Esophagus (tissue), 2 donors: ENCODE measurements around the gene VAMP7. TPM values are rescaled to one million over a fixed set of nuclear protein-coding genes. Genes with fewer than 3 reads are reported as not detected.

Experiments
- H3K27ac ChIP-seq, 2 donors: one replicate each; pipeline ENCODE4 v1.5.1; 2013; ENCODE audit warnings: low read depth in 2 of 2, mild to moderate bottlenecking in 2 of 2, inconsistent platforms in 1 of 2, low read length in 1 of 2, moderate library complexity in 1 of 2
- H3K27me3 ChIP-seq, 2 donors: one replicate each; pipeline ENCODE4 v1.6.1; 2013; ENCODE audit warnings: low read length in 2 of 2, control low read depth in 1 of 2, mild to moderate bottlenecking in 1 of 2; ENCODE audit not compliant: insufficient read depth in 2 of 2, control insufficient read depth in 1 of 2
- H3K36me3 ChIP-seq, 2 donors: one replicate each; pipeline ENCODE4 v1.6.1; 2013; ENCODE audit warnings: low read length in 1 of 2; ENCODE audit not compliant: control insufficient read depth in 2 of 2, insufficient read depth in 2 of 2
- H3K4me1 ChIP-seq, 2 donors: one replicate each; pipeline ENCODE4 v1.6.1; 2013; ENCODE audit warnings: low read length in 1 of 2; ENCODE audit not compliant: control insufficient read depth in 2 of 2, insufficient read depth in 2 of 2
- H3K4me3 ChIP-seq, 2 donors: one replicate each; pipeline ENCODE4 v1.5.1; 2013; ENCODE audit warnings: low read length in 2 of 2, mild to moderate bottlenecking in 2 of 2, low read depth in 1 of 2, moderate library complexity in 1 of 2
- H3K9me3 ChIP-seq, 2 donors: one replicate each; pipeline ENCODE4 v1.6.1; 2013; ENCODE audit warnings: mild to moderate bottlenecking in 2 of 2, low read depth in 1 of 2, low read length in 1 of 2, moderate library complexity in 1 of 2; ENCODE audit not compliant: control insufficient read depth in 2 of 2, insufficient read depth in 1 of 2
- WGBS, 2 donors: extraction: QIAGEN DNeasy Blood & Tissue Kit; methylation state at CpG; one replicate each; pipeline ENCODE4 v1.1.7; 2013; 5-methylcytosine and 5-hydroxymethylcytosine counted together
- polyA plus RNA-seq, 2 donors: library from polyadenylated mRNA; stranded (reverse); fragments of 200-250 nt; gene quantifications; one replicate each; pipeline ENCODE4 v1.2.3, GENCODE V29; 2013
- donor health status: healthy with polysubstance abuse.
- donor health status: Bipolar disorder and iron deficiency.

Gene VAMP7
- polyA plus RNA-seq, 2 donors = 11.8 to 18.4 TPM

DNA sequence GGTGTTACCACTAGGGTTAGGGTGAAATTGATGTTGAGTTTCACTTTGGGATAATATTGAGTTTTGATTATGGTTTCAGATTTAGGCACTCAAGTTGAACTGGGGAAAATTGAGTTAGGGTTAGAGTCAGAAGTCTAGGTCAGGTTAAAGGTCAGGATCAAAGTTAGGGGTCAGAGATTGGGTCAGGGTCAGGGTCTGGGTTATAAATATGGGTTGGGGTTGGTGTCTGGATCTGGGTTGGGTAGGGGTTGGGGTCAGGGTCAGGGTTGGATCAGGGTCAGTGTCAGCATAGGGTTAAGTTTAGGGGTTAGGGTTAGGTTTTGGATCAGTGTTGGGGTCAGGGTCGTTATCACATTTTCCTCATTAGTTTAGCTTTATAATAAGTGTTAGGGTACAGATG, 73.6 kb downstream of the VAMP7 start:
- 47% methylated on average over 1 of the region's 1 CpG for WGBS, 2 donors
- no peak overlapping the region for H3K4me3 ChIP-seq
- H3K27ac ChIP-seq = no peak overlapping the region
- H3K4me1 ChIP-seq = no peaks in the 10 kb centered on the region
- peaks cover 0 to 7% of the 10 kb centered on the region in 2 donors for H3K9me3 ChIP-seq
- no peaks in the 10 kb centered on the region for H3K27me3 ChIP-seq
- no peaks in the 10 kb centered on the region for H3K36me3 ChIP-seq

GRCh38 chrX:155956099-155956498, 75.0 kb downstream of the VAMP7 start:
- no peaks in the 10 kb centered on the region for H3K27me3 ChIP-seq
- H3K9me3 ChIP-seq = peaks cover 0 to 7% of the 10 kb centered on the region in 2 donors
- no peak overlapping the region for H3K27ac ChIP-seq
- WGBS, 2 donors = 82 to 87% methylated on average over 9 of the region's 9 CpGs
- no peak overlapping the region for H3K4me3 ChIP-seq
- H3K4me1 ChIP-seq = no peaks in the 10 kb centered on the region
- no peaks in the 10 kb centered on the region for H3K36me3 ChIP-seq

GRCh38 chrX:155956649-155957048, 75.5 kb downstream of the VAMP7 start:
- H3K4me1 ChIP-seq = no peaks in the 10 kb centered on the region
- H3K27me3 ChIP-seq = no peaks in the 10 kb centered on the region
- H3K36me3 ChIP-seq = no peaks in the 10 kb centered on the region
- WGBS, 2 donors = 52 to 58% methylated on average over 3 of the region's 3 CpGs
- H3K27ac ChIP-seq = no peak overlapping the region
- no peak overlapping the region for H3K4me3 ChIP-seq
- H3K9me3 ChIP-seq = peaks cover 0 to 7% of the 10 kb centered on the region in 2 donors

DNA sequence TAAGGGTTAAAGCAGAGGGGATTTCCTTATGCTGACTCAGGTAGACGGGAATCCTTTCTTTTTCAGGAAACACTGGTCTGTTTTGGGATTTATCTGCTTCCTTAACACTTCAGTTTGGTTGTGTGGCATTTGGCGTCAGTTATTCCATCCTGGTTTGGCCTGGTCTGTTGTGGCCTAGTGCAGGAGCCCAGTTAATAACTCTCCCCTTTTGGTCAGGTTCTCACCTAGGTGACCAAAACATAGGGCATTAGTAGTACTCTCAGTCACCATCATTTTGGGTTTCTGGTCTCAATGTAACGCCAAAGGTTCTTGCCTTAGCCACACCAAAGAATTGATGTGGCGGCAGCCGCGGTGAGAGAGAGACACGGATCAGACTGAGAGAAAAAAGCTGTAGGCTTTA, 76.7 kb downstream of the VAMP7 start:
- H3K9me3 ChIP-seq = peaks cover 0 to 7% of the 10 kb centered on the region in 2 donors
- no peak overlapping the region for H3K27ac ChIP-seq
- no peaks in the 10 kb centered on the region for H3K4me1 ChIP-seq
- 71 to 77% methylated on average over 7 of the region's 7 CpGs for WGBS, 2 donors
- no peaks in the 10 kb centered on the region for H3K27me3 ChIP-seq
- H3K36me3 ChIP-seq = no peaks in the 10 kb centered on the region
- H3K4me3 ChIP-seq = no peak overlapping the region

GRCh38 chrX:155959018-155959587, 78.0 kb downstream of the VAMP7 start:
- Histone ChIP-seq H3K27me3 (peaks cover 0 to 3% of the 10 kb centered on the region in 2 donors), H3K9me3 (peaks cover 3 to 7% of the 10 kb centered on the region in 2 donors), H3K27ac (no peak overlapping the region), H3K4me3 (no peak overlapping the region), H3K36me3 (no peaks in the 10 kb centered on the region), H3K4me1 (no peaks in the 10 kb centered on the region)
- WGBS, 2 donors = 72 to 77% methylated on average over 5 of the region's 5 CpGs

- H3K9me3 ChIP-seq = peaks cover 0 to 3% of the 10 kb centered on the region in 2 donors
- no peak overlapping the region for H3K4me3 ChIP-seq
- peaks cover 0 to 3% of the 10 kb centered on the region in 2 donors for H3K27me3 ChIP-seq
- H3K4me1 ChIP-seq = no peaks in the 10 kb centered on the region
- no peak overlapping the region for H3K27ac ChIP-seq
- WGBS, 2 donors = 35 to 47% methylated on average over 1 of the region's 1 CpG
- no peaks in the 10 kb centered on the region for H3K36me3 ChIP-seq
Measured at GRCh38 chrX:155962906-155963305, 81.8 kb downstream of the VAMP7 start.

DNA sequence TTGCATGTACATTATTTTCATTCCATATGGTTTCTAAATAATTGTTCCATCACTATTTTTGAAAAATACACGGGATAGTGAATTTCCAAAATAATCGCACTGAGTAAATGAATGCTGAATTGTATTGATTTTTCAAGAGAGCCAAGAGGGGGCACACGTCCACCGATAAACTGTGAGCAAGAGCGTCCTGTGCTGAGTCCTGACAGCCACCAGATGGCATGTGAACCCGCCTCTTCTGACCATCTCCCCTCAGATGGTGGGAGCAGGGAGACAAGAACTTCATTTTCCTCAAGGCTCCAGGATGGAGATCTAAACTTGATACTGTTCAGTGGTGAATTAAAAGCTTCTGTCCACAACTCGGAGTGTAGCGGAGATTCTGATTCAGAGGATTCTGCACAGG, 85.7 kb downstream of the VAMP7 start:
- H3K36me3 ChIP-seq = no peaks in the 10 kb centered on the region
- no peak overlapping the region for H3K4me3 ChIP-seq
- 38 to 50% methylated on average over 8 of the region's 8 CpGs for WGBS, 2 donors
- peaks cover 3% of the 10 kb centered on the region in 2 donors for H3K9me3 ChIP-seq
- H3K4me1 ChIP-seq = no peaks in the 10 kb centered on the region
- peaks cover 0 to 3% of the 10 kb centered on the region in 2 donors for H3K27me3 ChIP-seq
- no peak overlapping the region for H3K27ac ChIP-seq

DNA sequence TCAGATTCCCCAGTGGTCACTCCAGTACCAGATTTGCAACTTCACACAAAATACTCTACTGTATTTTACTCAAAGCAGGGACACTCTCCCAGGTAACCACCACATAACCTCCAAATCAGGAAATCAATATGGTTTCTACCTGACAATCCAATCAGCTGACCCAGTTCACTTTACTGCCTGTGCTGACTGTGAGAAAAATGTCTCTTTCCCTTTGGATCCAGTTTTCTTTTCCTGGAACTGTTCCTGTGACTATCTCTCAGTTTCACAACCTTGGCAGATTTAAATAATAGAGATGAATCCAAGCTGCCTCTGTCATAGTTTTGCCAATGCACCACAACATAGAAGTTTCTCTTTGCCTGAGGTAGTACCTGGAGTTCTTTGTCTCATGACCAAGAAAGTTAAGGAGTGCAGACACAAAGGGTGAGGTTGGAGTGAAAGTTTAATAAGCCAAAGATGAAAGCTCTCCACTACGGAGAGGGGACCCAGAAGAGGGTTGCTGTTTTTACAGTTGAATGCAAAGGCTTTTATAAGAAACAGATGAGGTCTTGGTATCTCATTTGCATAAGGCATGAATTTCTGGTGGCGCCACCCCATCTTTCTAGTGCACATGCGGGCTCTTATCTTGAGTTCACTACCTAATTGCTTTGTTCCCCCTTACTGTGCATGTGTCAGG, 86.6 kb downstream of the VAMP7 start:
- peaks cover 3 to 5% of the 10 kb centered on the region in 2 donors for H3K9me3 ChIP-seq
- 60 to 71% methylated on average over 3 of the region's 3 CpGs for WGBS, 2 donors
- H3K4me3 ChIP-seq = no peak overlapping the region
- H3K27ac ChIP-seq = no peak overlapping the region
- H3K4me1 ChIP-seq = no peaks in the 10 kb centered on the region
- H3K36me3 ChIP-seq = no peaks in the 10 kb centered on the region
- peaks cover 0 to 3% of the 10 kb centered on the region in 2 donors for H3K27me3 ChIP-seq

DNA sequence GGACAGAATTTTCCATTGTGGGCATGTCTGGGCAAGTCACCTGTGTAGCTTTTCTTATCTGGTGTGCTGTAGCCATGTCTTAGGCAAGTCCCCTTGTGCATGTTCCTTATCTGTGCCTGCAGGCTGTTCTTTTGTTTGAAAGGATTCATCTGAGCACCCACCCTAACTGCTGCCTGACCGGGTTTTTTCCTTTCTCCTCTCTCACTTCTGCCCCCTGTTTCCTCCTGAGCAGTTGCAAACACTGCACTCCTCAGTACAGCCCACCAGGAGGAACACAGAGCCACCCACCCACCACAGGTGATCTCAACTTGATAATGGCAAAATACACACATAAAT, 87.1 kb downstream of the VAMP7 start:
- 36 to 38% methylated on average over 1 of the region's 1 CpG for whole genome bisulfite sequencing, 2 donors
- Histone ChIP-seq H3K36me3 (no peaks in the 10 kb centered on the region), H3K9me3 (peaks cover 2 to 5% of the 10 kb centered on the region in 2 donors), H3K4me1 (no peaks in the 10 kb centered on the region), H3K4me3 (no peak overlapping the region), H3K27me3 (no peaks in the 10 kb centered on the region), H3K27ac (no peak overlapping the region)

GRCh38 chrX:155968791-155969190, 87.6 kb downstream of the VAMP7 start:
- Histone ChIP-seq H3K27ac (no peak overlapping the region), H3K9me3 (peaks cover 0 to 5% of the 10 kb centered on the region in 2 donors), H3K36me3 (no peaks in the 10 kb centered on the region), H3K4me1 (no peaks in the 10 kb centered on the region), H3K27me3 (no peaks in the 10 kb centered on the region), H3K4me3 (no peak overlapping the region)
- WGBS, 2 donors = 36 to 44% methylated on average over 5 of the region's 5 CpGs
